MCF 10A (cell line): ENCODE measurements around the gene SMAD6. TPM values are rescaled to one million over a fixed set of nuclear protein-coding genes. Genes with fewer than 3 reads are reported as not detected.

Experiments used
- BruUV-seq: library from RNA; stranded (reverse); fragments of 400-500 nt; replicated peaks from 2 replicates; lab custom pipeline; 2021; lab: Mats Ljungman, UMichigan
- CTCF ChIA-PET: fragments of 300-600 bp; sonication (Branson Sonifier 250); formaldehyde crosslinking; extraction: SDS; loops from one replicate; lab custom pipeline; 2021; ENCODE audit warnings: antibody characterized with exemption, inconsistent platforms; lab: Yijun Ruan, JAX
- POLR2A ChIA-PET: fragments of 300-600, 350-650 bp; sonication (Branson Sonifier 250); formaldehyde crosslinking; extraction: SDS; loops from one replicate; lab custom pipeline; 2020; ENCODE audit warnings: antibody characterized with exemption, inconsistent platforms; lab: Yijun Ruan, JAX
- DNase-seq: peaks from one replicate; pipeline ENCODE4 v3.0.0-alpha.2; 2018; ENCODE audit not compliant: unreplicated experiment
- H3K27ac Mint-ChIP-seq: one replicate; pipeline ENCODE4 v1.8.0; 2022; ENCODE audit warnings: mild to moderate bottlenecking, low read depth, mixed read lengths; ENCODE audit not compliant: unreplicated experiment
- H3K27me3 Mint-ChIP-seq: one replicate; pipeline ENCODE4 v1.8.0; 2022; ENCODE audit warnings: mixed read lengths; ENCODE audit not compliant: insufficient read depth, unreplicated experiment
- H3K36me3 Mint-ChIP-seq: one replicate; pipeline ENCODE4 v1.8.0; 2022; ENCODE audit warnings: mild to moderate bottlenecking, moderate library complexity, mixed read lengths; ENCODE audit not compliant: insufficient read depth, unreplicated experiment
- H3K4me1 Mint-ChIP-seq: one replicate; pipeline ENCODE4 v1.8.0; 2022; ENCODE audit warnings: mixed read lengths; ENCODE audit not compliant: insufficient read depth, unreplicated experiment
- H3K4me3 Mint-ChIP-seq: one replicate; pipeline ENCODE4 v1.8.0; 2022; ENCODE audit warnings: mild to moderate bottlenecking, moderate library complexity, mixed read lengths; ENCODE audit not compliant: unreplicated experiment
- H3K9me3 Mint-ChIP-seq: one replicate; pipeline ENCODE4 v1.8.0; 2022; ENCODE audit warnings: mixed read lengths; ENCODE audit not compliant: unreplicated experiment
- intact Hi-C: fragments of 100-400 bp; cut with micrococcal nuclease; formaldehyde crosslinking; loops from 2 replicates; pipeline ENCODE4 v1.14.1; 2022
- total RNA-seq: library from RNA; stranded (reverse); gene quantifications from 2 replicates; pipeline ENCODE4 v1.2.3, GENCODE V29; 2022
- TF ChIP-seq, protein P1 (sequence below): fragments of 200-600 bp; IDR thresholded peaks from one replicate; pipeline ENCODE4 v1.8.0; 2022; ENCODE audit warnings: antibody characterized with exemption, mild to moderate bottlenecking; ENCODE audit not compliant: unreplicated experiment

Gene SMAD6
- total RNA-seq, 1 experiment from 2014 or later = not detected

DNA sequence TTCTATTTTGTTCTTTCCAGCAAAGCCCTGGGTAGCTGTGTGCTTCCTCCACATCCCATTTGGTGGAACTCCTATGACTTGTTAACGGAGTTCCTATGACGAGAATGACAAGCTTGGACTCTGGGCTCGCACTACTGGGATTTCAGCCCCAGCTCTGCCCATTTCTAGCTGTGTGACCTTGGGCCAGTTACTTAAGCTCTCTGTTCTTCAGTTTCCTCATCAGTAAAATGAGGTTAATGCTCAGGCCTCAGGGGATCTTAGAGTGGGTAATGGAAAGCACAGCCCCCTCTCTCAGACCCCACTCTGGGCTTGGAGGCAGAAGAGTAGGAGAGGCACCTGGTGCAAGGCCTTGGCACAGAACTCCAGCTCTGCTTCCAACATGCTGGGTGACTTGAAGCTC, 123.1 kb downstream of the SMAD6 start:
- TF ChIP-seq, protein P1, sequence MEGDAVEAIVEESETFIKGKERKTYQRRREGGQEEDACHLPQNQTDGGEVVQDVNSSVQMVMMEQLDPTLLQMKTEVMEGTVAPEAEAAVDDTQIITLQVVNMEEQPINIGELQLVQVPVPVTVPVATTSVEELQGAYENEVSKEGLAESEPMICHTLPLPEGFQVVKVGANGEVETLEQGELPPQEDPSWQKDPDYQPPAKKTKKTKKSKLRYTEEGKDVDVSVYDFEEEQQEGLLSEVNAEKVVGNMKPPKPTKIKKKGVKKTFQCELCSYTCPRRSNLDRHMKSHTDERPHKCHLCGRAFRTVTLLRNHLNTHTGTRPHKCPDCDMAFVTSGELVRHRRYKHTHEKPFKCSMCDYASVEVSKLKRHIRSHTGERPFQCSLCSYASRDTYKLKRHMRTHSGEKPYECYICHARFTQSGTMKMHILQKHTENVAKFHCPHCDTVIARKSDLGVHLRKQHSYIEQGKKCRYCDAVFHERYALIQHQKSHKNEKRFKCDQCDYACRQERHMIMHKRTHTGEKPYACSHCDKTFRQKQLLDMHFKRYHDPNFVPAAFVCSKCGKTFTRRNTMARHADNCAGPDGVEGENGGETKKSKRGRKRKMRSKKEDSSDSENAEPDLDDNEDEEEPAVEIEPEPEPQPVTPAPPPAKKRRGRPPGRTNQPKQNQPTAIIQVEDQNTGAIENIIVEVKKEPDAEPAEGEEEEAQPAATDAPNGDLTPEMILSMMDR = no peak
- H3K36me3 Mint-ChIP-seq = no peaks in the 10 kb centered on the region
- no TSS peak for BruUV-seq
- H3K27me3 Mint-ChIP-seq = no peaks in the 10 kb centered on the region
- intact Hi-C loops = no loop called here
- ChIA-PET POLR2A (no interaction called here), CTCF (interaction anchor here (1.1 to 2.2 kb wide), 3 partner anchors 12 to 50 kb away, joined by 4 to 9 read pairs (median 6); no protein-coding TSS in a partner anchor)
- no peak for DNase-seq
- H3K4me3 Mint-ChIP-seq = no peak overlapping the region
- no peaks in the 10 kb centered on the region for H3K9me3 Mint-ChIP-seq
- H3K27ac Mint-ChIP-seq = no peak overlapping the region
- H3K4me1 Mint-ChIP-seq = peaks cover 2% of the 10 kb centered on the region

DNA sequence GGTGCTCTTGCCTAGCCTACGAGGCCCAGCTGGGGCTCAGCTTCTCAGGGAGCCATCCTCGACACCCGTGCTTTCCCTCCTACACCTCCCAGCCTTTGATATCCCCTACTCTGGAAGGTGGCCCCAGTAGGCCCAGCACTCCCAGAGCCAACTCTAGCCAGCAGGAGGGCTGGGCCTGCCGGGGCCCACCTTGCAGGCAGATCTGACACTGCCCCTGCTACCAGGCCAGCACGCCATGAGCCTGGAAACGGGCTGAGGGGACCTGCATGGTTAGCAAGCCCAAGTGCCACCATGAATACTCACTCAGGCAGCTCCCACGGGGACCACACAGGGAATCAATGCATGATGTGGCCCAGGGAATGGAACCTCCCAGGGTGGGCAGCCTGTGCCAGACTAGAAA, 123.7 kb downstream of the SMAD6 start:
- Mint-ChIP-seq H3K36me3 (no peaks in the 10 kb centered on the region), H3K4me1 (peaks cover 8% of the 10 kb centered on the region), H3K9me3 (no peaks in the 10 kb centered on the region), H3K27me3 (no peaks in the 10 kb centered on the region), H3K4me3 (no peak overlapping the region), H3K27ac (no peak overlapping the region)
- ChIA-PET CTCF (interaction anchor here (1.1 to 2.2 kb wide), 2 partner anchors 11 to 50 kb away, joined by 6 to 9 read pairs; no protein-coding TSS in a partner anchor), POLR2A (no interaction called here)
- TF ChIP-seq, protein P1 = no peak
- BruUV-seq = no TSS peak
- no peak for DNase-seq
- intact Hi-C loops = no loop called here

DNA sequence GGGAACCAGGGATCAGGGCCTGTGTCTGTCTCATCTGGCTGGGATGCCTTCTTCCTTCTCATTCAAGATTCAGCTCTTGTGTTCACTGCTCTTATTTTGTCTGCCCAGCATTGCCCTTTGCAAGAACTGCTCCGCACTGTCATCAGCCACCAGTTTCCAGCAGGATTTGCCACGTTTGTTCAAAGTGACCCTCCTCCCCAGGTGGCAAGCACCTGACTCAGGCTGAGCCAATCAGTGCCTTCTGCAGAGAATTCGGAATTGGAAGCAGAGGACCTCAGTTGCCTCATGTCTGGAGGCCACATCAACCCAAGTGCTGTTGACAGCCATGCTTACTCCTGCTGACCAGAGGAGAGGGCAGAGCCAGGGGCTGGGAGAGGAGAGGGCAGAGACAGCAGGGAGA, 124.5 kb downstream of the SMAD6 start:
- H3K27me3 Mint-ChIP-seq = no peaks in the 10 kb centered on the region

DNA sequence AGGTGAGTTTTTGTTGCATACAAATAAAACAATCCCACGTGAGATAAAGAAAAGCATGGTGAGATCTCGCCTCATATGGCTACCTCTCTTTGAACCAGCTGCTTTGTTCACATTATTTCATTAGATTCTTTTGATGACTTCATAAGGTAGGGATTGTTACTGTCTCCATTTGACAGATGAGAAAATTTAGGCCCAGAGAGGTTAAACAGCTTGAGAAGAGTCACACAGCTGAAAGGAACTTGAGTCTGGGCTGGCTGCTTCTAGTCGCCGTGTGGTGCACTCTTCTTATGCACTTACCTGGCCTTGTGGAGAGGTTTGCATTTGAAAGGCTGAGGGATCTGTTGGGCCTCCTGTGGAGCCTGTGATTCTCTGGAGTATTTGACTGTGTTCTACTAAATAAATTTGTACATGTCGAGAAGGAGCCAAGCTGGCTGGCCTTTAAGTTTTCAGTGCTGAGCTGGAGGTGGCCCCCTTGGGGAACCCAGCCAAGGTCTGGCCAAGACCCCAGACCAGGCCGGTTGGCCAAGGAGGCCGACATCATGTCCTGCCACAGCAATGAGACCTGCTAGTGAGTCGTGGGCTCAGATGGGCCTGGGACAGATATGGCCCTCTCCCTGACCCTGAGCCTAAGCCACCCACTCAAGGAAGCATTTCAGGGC, 125.1 kb downstream of the SMAD6 start:
- no peaks in the 10 kb centered on the region for H3K36me3 Mint-ChIP-seq
- peaks cover 11% of the 10 kb centered on the region for H3K4me1 Mint-ChIP-seq
- H3K27me3 Mint-ChIP-seq = no peaks in the 10 kb centered on the region
- intact Hi-C loops = no loop called here
- DNase-seq = no peak
- no peak overlapping the region for H3K4me3 Mint-ChIP-seq
- POLR2A ChIA-PET = no interaction called here
- TF ChIP-seq, protein P1 = no peak
- no TSS peak for BruUV-seq
- CTCF ChIA-PET = interaction anchor here (1.5 to 2.2 kb wide), 2 partner anchors 10 to 24 kb away, joined by 6 to 9 read pairs; no protein-coding TSS in a partner anchor
- no peaks in the 10 kb centered on the region for H3K9me3 Mint-ChIP-seq
- H3K27ac Mint-ChIP-seq = no peak overlapping the region

More for the DNA sequence above, 124.5 kb downstream of the SMAD6 start:
- H3K4me1 Mint-ChIP-seq = peaks cover 11% of the 10 kb centered on the region
- no peak overlapping the region for H3K27ac Mint-ChIP-seq
- CTCF ChIA-PET = interaction anchor here (1.5 to 2.2 kb wide), 2 partner anchors 11 to 25 kb away, joined by 6 to 9 read pairs; no protein-coding TSS in a partner anchor
- DNase-seq = no peak
- H3K4me3 Mint-ChIP-seq = no peak overlapping the region
- H3K9me3 Mint-ChIP-seq = no peaks in the 10 kb centered on the region
- intact Hi-C loops = no loop called here
- TF ChIP-seq, protein P1 = no peak
- POLR2A ChIA-PET = no interaction called here
- no peaks in the 10 kb centered on the region for H3K36me3 Mint-ChIP-seq
- BruUV-seq = no TSS peak
